ENCODE measurements around the gene GLG1. TPM values are rescaled to one million over a fixed set of nuclear protein-coding genes. Genes with fewer than 3 reads are reported as not detected.
"Not testable (repeated sequence)": the region's sequence is repeated elsewhere in the genome, so short reads cannot be mapped to it uniquely, and the experiment has no call there.

Gene GLG1
- total RNA-seq, 1 donor from 2014 or later, result 104 TPM

DNA sequence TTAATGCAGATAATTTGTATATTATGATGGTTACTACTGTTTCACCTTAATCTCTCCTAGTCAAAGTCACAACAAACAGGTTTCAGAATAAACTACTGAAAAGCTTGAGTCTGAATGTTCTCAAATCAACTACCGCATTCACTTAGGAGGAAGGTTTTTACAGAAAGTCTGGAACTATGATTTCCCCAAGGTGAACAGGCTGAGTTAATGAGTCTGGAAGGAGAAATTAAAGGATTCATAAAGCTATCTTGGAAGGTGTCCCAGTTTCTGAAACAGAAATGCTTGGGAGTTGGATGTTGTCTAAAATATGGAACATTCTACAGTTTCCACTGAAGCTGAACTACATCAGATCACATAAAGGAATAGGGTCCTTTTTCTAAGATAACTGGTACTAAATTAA lies 69.2 kb downstream of the GLG1 start:
- DNase-seq, result not testable (repeated sequence)

GRCh38 chr16:74534650-74535049 lies 72.3 kb downstream of the GLG1 start:
- DNase-seq, result not testable (repeated sequence)

DNA sequence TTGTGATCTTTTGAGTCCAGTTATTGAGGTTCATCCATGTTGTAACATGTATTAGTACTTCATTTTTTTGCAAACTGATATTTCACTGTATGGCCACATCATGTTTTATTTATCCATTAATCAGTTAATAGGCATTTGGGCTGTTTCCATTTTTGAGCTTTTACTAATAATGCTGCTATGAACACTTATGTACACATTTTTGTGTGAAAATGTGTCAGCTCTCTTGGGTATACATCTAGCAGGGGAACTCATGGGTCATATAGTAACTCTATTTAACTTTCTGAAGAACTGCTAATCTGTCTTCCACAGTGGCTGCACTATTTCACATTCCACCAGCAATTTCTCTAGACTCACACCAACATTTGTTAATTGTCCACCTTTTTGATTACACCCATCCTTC lies 82.0 kb downstream of the GLG1 start:
- DNase-seq, result no peak

DNA sequence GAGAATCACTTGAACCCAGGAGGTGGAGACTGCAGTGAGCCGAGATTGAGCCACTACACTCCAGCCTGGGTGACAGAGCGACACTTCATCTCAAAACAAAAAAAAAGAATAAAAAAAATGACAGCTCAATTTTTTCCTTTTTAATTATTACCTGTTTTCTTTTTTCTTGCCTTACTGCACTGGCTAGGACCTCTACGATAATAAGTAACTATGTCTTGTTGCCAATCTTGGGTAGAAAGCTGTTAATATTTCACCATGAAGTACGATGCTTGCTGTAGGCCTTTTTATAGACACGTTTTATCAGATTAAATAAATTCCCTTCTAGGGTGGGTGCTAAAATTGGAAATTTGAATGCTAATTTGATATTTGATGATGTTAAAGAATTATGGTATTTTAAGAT lies 82.8 kb downstream of the GLG1 start:
- DNase-seq, result no peak

DNA sequence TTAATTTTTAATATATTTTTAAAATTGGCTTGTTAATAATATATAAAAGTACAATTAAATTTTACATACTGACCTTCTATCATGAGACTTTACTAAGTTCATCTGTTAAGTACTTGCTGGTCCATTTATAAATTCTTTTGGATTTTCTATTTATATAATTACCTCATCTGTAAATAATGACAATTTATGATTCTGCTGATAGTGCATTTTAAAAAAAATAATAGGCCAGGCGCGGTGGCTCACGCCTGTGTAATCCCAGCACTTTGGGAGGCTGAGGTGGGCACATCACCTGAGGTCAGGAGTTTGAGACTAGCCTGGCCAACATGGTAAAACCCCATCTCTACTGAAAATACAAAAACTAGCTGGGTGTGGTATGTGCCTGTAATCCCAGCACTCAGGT lies 83.2 kb downstream of the GLG1 start:
- DNase-seq, result not testable (repeated sequence)

DNA sequence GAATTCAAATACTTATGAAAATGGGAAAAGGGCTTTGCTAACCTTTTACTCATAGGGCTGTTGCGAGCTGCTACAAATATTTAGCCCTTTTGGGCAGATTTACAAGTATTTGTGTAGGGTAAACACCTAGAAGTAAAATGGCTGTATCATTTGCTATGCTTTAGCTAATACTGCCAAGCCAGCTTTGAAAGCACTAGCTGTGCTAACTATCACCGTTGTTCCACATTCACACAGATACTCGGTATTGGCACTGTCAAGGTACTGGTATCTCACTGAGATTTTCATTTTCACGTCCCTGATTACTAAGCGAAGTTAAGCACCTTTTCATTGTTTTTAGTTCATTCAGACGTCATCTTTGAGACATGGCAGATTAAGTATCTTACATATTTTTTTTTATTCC lies 84.8 kb downstream of the GLG1 start:
- no peak for DNase-seq

DNA sequence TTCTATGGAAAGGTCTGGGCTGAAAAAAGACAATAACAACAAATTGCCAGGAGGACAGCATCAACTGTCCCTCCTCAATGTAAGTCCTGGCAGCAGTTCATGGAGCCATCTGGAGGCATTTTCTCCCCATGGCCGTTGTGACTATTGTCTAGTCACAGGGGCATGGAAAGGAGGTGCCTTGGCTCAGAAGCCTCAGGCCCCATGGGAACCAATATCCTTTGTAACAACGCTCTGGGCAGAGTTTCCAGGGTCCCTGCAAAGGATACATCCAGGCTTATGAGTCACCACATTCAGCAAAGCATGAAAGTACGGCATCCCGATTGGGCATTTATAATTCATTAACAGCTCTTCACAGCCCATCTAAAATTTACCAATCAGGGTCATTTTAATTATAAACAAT lies 85.2 kb downstream of the GLG1 start:
- no peak for DNase-seq

DNA sequence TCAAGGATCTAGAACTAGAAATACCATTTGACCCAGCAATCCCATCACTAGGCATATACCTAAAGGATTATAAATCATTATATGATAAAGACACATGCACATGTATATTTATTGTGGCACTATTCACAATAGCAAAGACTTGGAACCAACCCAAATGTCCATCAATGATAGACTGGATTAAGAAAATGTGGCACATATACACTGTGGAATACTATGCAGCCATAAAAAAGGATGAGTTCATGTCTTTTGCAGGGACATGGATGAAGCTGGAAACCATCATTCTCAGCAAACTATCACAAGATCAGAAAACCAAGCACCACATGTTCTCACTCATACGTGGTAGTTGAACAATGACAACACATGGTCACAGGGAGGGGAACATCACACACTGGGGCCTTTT lies 88.0 kb downstream of the GLG1 start:
- DNase-seq, result not testable (repeated sequence)

- no peak for DNase-seq
These were observed 95.0 kb downstream of the GLG1 start for GRCh38 chr16:74511961-74512360.

- no peak for DNase-seq
These were observed 101.9 kb downstream of the GLG1 start for GRCh38 chr16:74505011-74505410.

GRCh38 chr16:74503412-74503811 lies 103.5 kb downstream of the GLG1 start:
- no peak for DNase-seq

DNA sequence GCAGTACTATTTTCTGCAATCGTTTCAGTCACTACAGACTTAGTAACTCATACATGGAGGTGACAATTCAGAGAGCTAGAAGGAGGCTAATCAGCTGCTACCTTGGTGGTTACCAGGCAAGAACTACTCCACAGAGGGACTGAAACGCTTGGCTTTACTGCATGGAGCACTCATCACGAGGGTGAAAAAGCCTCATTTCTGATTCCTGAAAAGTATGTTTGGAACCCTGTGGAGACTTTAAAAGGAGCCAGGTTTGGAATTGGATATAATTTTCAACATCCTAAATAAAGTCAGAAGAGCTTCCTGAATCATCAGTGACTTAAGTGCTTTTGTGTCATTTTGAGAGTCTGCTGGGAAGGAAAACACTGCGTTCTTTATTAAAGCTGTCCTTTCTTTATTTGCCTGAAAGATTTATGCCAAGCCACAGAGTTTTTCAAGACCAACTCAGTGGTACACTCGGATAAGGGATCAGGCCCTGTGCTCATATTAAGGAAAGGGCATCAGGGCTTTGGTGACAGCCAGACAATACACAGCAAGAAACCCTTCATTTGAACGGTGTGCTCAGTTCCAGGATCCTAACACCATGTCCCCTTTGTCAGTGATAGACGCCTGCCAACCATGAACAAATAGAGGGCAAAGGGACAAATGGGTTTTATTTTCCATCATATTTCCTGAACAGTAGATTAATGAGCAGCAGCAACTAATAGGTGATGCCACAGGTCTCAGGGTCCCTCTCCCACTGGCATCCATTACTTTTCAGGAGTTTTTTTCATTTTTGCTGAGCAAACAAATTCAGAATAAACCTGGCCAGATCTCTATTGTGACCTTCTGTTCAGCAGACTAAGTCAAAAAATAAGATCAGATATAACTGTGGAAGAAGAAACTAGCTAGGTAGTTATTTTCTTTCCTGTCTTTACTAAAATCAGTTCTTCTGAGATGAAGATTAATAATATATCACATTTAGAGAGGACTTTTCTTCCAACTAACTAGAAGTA lies 105.1 kb downstream of the GLG1 start:
- no peak for DNase-seq

GRCh38 chr16:74500907-74501306 lies 106.0 kb downstream of the GLG1 start:
- DNase-seq, result no peak

GRCh38 chr16:74499114-74499513 lies 107.8 kb downstream of the GLG1 start:
- DNase-seq, result no peak

DNA sequence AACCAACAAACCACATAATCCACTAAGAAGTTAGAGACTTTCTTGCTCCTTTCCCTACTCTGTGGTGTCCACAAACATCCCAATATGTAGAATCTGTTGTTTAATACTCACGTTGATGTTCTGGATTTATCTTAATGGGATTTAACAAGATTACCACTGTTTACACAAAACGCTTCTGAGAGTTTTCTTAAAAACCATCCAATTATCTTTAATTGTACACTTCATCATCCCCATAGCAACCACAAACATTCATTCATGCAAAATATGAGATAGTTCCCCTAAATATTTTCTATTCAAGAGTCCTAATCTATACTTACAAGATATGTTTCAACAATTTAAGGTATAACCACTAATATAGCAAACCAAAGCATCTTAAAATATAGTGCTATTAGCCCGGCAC lies 109.2 kb downstream of the GLG1 start:
- no peak for DNase-seq

DNA sequence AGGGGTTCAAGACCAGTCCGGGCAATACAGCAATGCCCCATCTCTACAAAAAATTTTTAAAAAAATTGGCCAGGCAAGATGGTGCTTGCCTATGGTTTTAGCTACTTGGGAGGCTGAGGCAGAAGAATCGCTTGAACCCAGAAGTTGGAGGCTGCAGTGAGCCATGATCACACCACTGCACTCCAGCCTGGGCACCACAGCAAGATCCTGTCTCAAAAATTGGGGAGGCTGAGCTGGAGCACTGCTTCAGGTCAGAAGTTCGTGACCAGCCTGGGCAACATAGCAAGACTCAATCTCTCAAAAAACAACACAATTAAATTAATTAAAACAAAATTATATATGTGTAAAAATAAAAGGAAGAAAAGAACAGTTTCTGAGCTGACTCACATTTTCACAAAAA lies 110.9 kb downstream of the GLG1 start:
- no peak for DNase-seq

- DNase-seq, result no peak
These were observed 113.9 kb downstream of the GLG1 start for GRCh38 chr16:74492976-74493375.

DNA sequence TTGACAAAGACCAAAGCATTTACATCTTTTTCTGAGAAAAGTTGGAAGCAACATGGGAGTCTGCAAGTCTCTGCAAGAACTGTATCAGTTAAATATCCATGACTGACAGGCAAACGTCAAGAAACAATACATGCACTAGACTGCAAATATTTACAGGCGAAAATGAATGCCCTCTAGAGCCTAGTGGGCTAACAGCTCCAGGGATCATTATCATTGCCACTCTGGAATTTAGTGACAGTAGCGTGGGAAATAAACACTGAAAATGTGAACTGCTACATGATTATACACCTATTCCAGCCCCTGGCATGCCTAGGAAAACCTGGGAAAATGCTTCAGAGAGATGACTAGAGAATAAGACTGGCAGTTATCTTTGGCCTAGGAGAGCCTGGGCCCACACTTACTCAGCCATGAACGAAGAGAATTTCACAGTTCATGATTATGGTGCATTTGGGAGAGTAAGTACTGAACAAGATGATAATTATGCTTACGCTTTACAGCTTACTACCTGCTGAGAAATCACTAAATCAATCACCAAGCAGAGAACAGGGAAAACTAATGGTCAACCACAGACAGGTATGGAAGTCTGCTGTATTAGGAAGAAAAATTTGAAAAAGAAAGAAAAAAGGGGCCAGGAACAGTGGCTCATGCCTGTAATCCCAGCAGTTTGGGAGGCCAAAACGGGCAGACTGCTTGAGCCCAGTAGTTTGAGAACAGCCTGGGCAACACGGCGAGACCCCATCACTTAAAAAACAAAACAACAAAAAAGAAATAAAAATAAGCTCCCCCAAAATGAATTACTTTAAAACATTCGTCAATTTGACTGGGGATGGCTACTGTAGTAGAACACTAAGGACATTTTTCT lies 119.0 kb downstream of the GLG1 start:
- DNase-seq, result no peak

GRCh38 chr16:74485916-74486315 lies 121.0 kb downstream of the GLG1 start:
- no peak for DNase-seq

DNA sequence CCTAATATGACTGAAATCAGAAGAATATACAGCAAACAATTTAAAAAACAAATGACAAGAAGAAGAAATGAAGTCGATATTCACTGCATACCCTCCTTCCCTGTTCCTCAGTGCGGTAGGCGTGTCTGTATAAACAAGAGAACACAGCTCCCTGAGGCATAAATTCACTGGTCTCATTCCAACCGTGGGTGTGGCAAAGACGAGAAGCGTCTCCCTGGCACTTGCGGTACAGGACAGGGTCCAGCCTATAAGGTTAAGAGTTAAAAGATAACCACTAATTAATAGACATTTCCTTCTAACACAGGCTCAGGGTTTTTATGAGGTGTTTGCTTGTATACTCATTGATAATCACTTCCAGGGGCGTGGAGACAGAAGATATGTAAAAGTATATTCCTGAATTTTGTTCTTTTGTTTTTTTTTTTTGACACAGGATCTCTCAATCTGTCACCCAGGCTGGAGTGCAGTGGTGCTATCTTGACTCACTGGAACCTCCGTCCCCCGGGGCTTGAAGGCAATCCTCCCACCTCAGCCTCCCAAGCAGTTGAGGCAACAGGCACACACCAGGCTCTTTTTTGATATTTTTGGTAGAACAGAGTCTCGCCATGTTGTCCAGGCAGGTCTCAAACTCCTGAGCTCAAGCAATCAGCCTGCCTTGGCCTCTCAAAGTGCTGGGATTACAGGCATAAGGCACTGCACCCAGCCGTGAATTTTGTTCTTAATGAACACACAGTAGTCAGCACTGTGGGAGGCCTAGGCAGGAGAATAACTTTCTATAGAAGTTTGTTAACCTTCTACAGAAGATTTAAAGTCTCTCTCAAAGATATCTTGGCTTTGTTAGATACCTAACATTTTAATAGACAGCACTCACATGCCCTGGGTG lies 126.5 kb downstream of the GLG1 start:
- DNase-seq, result peak; percentile 3

DNA sequence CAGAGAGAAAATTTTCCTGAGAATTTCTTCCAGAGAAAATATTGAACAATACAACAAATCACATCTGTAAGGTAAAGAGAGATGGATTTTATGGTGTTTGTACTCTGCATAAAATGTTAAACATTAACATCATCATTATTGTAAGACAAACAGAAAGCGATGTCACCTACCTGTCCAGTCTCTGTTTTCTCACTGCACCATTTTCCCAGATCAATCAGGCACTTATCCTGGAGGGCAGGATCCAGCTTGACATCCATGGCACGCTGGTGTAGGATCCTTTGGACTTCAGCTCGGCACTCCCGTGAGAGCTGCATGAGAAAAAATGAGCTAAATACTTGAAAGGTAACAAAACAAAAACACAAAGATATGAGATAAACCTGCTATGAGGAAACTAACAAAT lies 129.7 kb downstream of the GLG1 start:
- DNase-seq, result no peak

GRCh38 chr16:74474416-74474815 lies 132.5 kb downstream of the GLG1 start:
- DNase-seq, result no peak
